ENCODE measurements around the gene COMT. TPM values are rescaled to one million over a fixed set of nuclear protein-coding genes. Genes with fewer than 3 reads are reported as not detected.

COMT gene
- total RNA-seq, 1 experiment from 2014 or later: 109 TPM

DNA sequence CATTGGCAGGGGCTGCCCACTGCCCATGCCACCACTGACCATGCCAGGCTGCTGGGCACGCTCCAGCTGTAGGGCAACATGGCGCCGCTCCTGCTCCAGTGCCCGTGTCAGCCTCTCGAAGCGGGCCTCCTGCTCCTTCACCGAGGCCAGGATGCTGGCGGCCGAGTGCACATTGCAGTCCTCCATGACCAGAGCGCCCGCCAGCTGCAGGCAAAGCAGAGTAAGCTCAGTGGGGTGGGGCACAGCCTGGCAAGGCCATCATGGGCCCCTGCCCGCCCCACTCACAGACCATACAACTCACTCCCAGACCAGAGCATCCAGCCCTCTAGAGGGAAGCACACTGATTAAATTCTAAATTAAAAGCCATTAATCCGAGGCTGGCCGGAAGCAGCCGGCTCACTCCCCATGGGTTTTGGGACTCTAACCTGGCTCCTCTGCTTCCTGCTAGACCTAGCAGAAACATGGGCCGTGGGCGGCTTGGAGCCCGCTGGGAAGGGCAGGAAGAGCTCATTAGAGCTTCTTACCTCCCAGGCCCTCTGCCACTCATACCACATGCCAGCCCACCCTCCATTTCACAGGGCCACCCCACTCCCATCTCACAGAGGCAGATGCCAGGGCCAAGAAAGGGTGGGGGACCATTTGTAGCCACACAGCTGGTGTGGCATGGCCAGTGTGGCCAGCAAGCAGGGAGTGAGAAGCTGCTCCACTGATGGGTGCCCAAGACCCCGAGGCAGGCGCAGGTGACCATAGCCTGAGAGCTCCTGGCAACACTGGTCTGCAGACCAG, 49.2 kb downstream of the COMT start:
- no peaks in the 10 kb centered on the region for H3K9me3 ChIP-seq (ENCODE audit: control insufficient read depth in 1 of 2, insufficient read depth in 1 of 2, low read depth in 1 of 2, low read length in 2 of 2)
- TF ChIP-seq, protein P1, sequence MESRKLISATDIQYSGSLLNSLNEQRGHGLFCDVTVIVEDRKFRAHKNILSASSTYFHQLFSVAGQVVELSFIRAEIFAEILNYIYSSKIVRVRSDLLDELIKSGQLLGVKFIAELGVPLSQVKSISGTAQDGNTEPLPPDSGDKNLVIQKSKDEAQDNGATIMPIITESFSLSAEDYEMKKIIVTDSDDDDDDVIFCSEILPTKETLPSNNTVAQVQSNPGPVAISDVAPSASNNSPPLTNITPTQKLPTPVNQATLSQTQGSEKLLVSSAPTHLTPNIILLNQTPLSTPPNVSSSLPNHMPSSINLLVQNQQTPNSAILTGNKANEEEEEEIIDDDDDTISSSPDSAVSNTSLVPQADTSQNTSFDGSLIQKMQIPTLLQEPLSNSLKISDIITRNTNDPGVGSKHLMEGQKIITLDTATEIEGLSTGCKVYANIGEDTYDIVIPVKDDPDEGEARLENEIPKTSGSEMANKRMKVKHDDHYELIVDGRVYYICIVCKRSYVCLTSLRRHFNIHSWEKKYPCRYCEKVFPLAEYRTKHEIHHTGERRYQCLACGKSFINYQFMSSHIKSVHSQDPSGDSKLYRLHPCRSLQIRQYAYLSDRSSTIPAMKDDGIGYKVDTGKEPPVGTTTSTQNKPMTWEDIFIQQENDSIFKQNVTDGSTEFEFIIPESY (IDR thresholded peaks at IDR 0.05; ENCODE audit: extremely low read depth, insufficient replicate concordance, low read length): no peak
- no peaks in the 10 kb centered on the region for H3K27me3 ChIP-seq (ENCODE audit: insufficient read depth, low read length)
- BruUV-seq (replicated peaks): no TSS peak
- no peak overlapping the region for H2AFZ ChIP-seq (ENCODE audit: low read depth, low read length, poor library complexity, severe bottlenecking)
- H3K4me1 ChIP-seq (ENCODE audit: control insufficient read depth in 1 of 2, insufficient read depth in 2 of 2, low read length in 2 of 2): peaks cover 5 to 12% of the 10 kb centered on the region in 2 experiments
- no peak overlapping the region for H3K9ac ChIP-seq (ENCODE audit: low read length)
- DNase-seq (ENCODE audit: low read depth, low spot score) (no peak), ATAC-seq (no peak)
- POLR2A ChIA-PET: no interaction called here
- no peak overlapping the region for H3K4me2 ChIP-seq (ENCODE audit: low read length)
- no peaks in the 10 kb centered on the region for H3K79me2 ChIP-seq (ENCODE audit: insufficient read depth, low read length)
- H3K36me3 ChIP-seq (ENCODE audit: control insufficient read depth in 1 of 2, insufficient read depth in 2 of 2, low read length in 2 of 2): no peaks in the 10 kb centered on the region
- intact Hi-C loops (cut with micrococcal nuclease): no loop called here
- RAD21 ChIA-PET (ENCODE audit: low non-redundant PET in 1 of 2, low total read pairs in 2 of 2, uncharacterized antibody in 2 of 2, unreplicated experiment in 2 of 2): no interaction called here
- CTCF ChIA-PET: no interaction called here
- H3K27ac ChIP-seq (ENCODE audit: low read depth, low read length): no peak overlapping the region
- H4K20me1 ChIP-seq (ENCODE audit: insufficient read depth): no peaks in the 10 kb centered on the region
- no peak overlapping the region for H3K4me3 ChIP-seq (replicated peaks in 1 of 2; ENCODE audit: low read depth in 1 of 2, low read length in 2 of 2)
- no peaks in the 10 kb centered on the region for H3K9me2 ChIP-seq (ENCODE audit: insufficient read depth)

GRCh38 chr22:19991395-19991644, 49.7 kb downstream of the COMT start:
- ChIA-PET POLR2A (no interaction called here), CTCF (no interaction called here), RAD21 (ENCODE audit: low non-redundant PET in 1 of 2, low total read pairs in 2 of 2, uncharacterized antibody in 2 of 2, unreplicated experiment in 2 of 2) (no interaction called here)
- BruUV-seq (replicated peaks): no TSS peak
- no peaks in the 10 kb centered on the region for H3K79me2 ChIP-seq (ENCODE audit: insufficient read depth, low read length)
- TF ChIP-seq TCF7L2 (IDR thresholded peaks at IDR 0.05; ENCODE audit: borderline replicate concordance, extremely low read depth, insufficient read depth, insufficient read length): no peak
- no peak for TF ChIP-seq SRF (IDR thresholded peaks at IDR 0.05; ENCODE audit: low read depth)
- TF ChIP-seq, protein P1 (IDR thresholded peaks at IDR 0.05; ENCODE audit: extremely low read depth, insufficient replicate concordance, low read length): no peak
- TF ChIP-seq SIN3A (IDR thresholded peaks at IDR 0.05; ENCODE audit: low read depth): no peak
- no peak for TF ChIP-seq FOSL1 (IDR thresholded peaks at IDR 0.05; ENCODE audit: low read depth)
- TF ChIP-seq POLR2A (IDR thresholded peaks at IDR 0.05; ENCODE audit: borderline replicate concordance, extremely low read depth, insufficient read depth, insufficient read length): no peak
- TF ChIP-seq EGR1 (IDR thresholded peaks at IDR 0.05; ENCODE audit: low read depth): no peak
- no peaks in the 10 kb centered on the region for H3K9me3 ChIP-seq (ENCODE audit: control insufficient read depth in 1 of 2, insufficient read depth in 1 of 2, low read depth in 1 of 2, low read length in 2 of 2)
- peaks cover 0 to 7% of the 10 kb centered on the region in 2 experiments; a peak in 1 of 4 replicates for H3K4me1 ChIP-seq (ENCODE audit: control insufficient read depth in 1 of 2, insufficient read depth in 2 of 2, low read length in 2 of 2)
- intact Hi-C loops (cut with micrococcal nuclease): no loop called here
- no peak overlapping the region for H3K9ac ChIP-seq (ENCODE audit: low read length)
- no peak overlapping the region for H3K4me3 ChIP-seq (replicated peaks in 1 of 2; ENCODE audit: low read depth in 1 of 2, low read length in 2 of 2)
- DNase-seq (ENCODE audit: low read depth, low spot score) (no peak), ATAC-seq (no peak)
- no peaks in the 10 kb centered on the region for H3K36me3 ChIP-seq (ENCODE audit: control insufficient read depth in 1 of 2, insufficient read depth in 2 of 2, low read length in 2 of 2)
- no peak overlapping the region for H3K4me2 ChIP-seq (ENCODE audit: low read length)
- no peaks in the 10 kb centered on the region for H4K20me1 ChIP-seq (ENCODE audit: insufficient read depth)
- H3K27ac ChIP-seq (ENCODE audit: low read depth, low read length): no peak overlapping the region
- H3K9me2 ChIP-seq (ENCODE audit: insufficient read depth): no peaks in the 10 kb centered on the region
- no peaks in the 10 kb centered on the region for H3K27me3 ChIP-seq (ENCODE audit: insufficient read depth, low read length)
- no peak overlapping the region for H2AFZ ChIP-seq (ENCODE audit: low read depth, low read length, poor library complexity, severe bottlenecking)
